Calu3 (cell line): ENCODE measurements around the gene FIBP. TPM values are rescaled to one million over a fixed set of nuclear protein-coding genes. Genes with fewer than 3 reads are reported as not detected.

ENCODE experiments used
- BruUV-seq: library from RNA; stranded (reverse); fragments of 400-500 nt; replicated peaks from 2 replicates; lab custom pipeline; 2021; lab: Mats Ljungman, UMichigan
- CTCF ChIA-PET: fragments of 300-600 bp; sonication (Branson Sonifier 250); formaldehyde crosslinking; loops from one replicate; lab custom pipeline; 2022; ENCODE audit warnings: antibody characterized with exemption; lab: Charles Lee
- DNase-seq: peaks from one replicate; pipeline ENCODE4 v3.0.0; 2022
- H3K27ac Mint-ChIP-seq: one replicate; pipeline ENCODE4 v1.8.0; 2022; ENCODE audit warnings: mixed read lengths; ENCODE audit not compliant: unreplicated experiment
- H3K27me3 Mint-ChIP-seq: one replicate; pipeline ENCODE4 v1.8.0; 2022; ENCODE audit warnings: mixed read lengths; ENCODE audit not compliant: unreplicated experiment
- H3K36me3 Mint-ChIP-seq: one replicate; pipeline ENCODE4 v1.8.0; 2022; ENCODE audit warnings: mild to moderate bottlenecking, moderate library complexity, mixed read lengths; ENCODE audit not compliant: insufficient read depth, unreplicated experiment
- H3K4me1 Mint-ChIP-seq: one replicate; pipeline ENCODE4 v1.8.0; 2022; ENCODE audit warnings: mild to moderate bottlenecking, low read depth, mixed read lengths; ENCODE audit not compliant: unreplicated experiment
- H3K4me3 Mint-ChIP-seq: one replicate; pipeline ENCODE4 v1.8.0; 2022; ENCODE audit warnings: mild to moderate bottlenecking, low read depth, moderate library complexity, mixed read lengths; ENCODE audit not compliant: unreplicated experiment
- H3K9me3 Mint-ChIP-seq: one replicate; pipeline ENCODE4 v1.8.0; 2022; ENCODE audit warnings: low read depth, mixed read lengths; ENCODE audit not compliant: unreplicated experiment
- intact Hi-C: fragments of 100-400 bp; cut with micrococcal nuclease; formaldehyde crosslinking; loops from one replicate; pipeline ENCODE4 v1.10.0; 2022; ENCODE audit not compliant: unreplicated experiment
- total RNA-seq: library from RNA; stranded (reverse); gene quantifications from 2 replicates; pipeline ENCODE4 v1.2.3, GENCODE V29; 2022
- TF ChIP-seq, protein P1 (sequence below): fragments of 200-600 bp; IDR thresholded peaks from one replicate; pipeline ENCODE4 v1.8.0; 2022; ENCODE audit warnings: antibody characterized with exemption; ENCODE audit not compliant: unreplicated experiment

Gene FIBP
- total RNA-seq, 1 experiment from 2014 or later, result 75.8 TPM

DNA sequence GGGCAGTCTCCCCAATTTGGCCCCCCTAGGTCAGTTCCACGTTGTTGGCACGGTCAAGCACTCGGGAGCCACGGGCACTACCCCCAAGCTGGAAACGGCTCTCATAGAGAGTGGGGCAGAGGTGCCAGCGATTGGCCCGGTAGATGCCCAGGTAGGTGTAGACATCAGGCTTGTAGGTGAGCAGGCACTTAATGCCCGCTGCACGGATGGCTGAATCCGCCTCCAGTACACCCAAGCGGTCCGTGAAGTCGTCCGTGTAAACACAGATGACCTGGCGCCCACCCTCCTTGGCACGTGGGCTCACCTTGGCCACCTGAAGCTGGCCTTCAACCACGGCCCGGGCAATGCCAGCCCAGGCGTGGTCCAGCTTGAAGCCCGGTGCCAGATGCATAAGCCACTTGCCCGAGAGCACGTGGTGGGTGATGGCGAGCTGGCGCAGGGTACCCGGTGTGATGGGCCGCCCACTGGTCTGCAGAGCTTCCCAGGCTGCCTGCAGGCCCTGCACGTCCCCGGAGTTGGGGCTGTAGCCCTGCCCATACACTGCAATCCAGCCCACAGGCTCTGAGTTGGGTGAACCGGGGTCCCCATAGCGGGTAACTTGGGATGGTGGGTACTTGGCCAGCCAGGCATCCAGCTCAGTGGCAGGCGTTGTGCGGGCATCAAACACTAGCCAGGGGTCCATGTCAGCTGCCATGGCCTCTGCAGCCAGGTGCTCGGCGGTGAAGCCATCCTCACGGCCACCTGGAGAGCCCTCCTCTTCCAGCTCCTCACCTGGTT lies 29.4 kb upstream of the FIBP start:
- H3K27me3 Mint-ChIP-seq, result no peaks in the 10 kb centered on the region
- CTCF ChIA-PET, result no interaction called here
- peaks cover 72% of the 10 kb centered on the region for H3K36me3 Mint-ChIP-seq
- DNase-seq, result no peak
- TF ChIP-seq, protein P1, sequence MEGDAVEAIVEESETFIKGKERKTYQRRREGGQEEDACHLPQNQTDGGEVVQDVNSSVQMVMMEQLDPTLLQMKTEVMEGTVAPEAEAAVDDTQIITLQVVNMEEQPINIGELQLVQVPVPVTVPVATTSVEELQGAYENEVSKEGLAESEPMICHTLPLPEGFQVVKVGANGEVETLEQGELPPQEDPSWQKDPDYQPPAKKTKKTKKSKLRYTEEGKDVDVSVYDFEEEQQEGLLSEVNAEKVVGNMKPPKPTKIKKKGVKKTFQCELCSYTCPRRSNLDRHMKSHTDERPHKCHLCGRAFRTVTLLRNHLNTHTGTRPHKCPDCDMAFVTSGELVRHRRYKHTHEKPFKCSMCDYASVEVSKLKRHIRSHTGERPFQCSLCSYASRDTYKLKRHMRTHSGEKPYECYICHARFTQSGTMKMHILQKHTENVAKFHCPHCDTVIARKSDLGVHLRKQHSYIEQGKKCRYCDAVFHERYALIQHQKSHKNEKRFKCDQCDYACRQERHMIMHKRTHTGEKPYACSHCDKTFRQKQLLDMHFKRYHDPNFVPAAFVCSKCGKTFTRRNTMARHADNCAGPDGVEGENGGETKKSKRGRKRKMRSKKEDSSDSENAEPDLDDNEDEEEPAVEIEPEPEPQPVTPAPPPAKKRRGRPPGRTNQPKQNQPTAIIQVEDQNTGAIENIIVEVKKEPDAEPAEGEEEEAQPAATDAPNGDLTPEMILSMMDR, result no peak
- BruUV-seq, result TSS peak; percentile 73
- H3K9me3 Mint-ChIP-seq, result no peaks in the 10 kb centered on the region
- intact Hi-C loops, result no loop called here
- peaks cover 44% of the 10 kb centered on the region for H3K4me1 Mint-ChIP-seq
- H3K27ac Mint-ChIP-seq, result peak overlapping the region; percentile 99
- peak overlapping the region; percentile 94 for H3K4me3 Mint-ChIP-seq

DNA sequence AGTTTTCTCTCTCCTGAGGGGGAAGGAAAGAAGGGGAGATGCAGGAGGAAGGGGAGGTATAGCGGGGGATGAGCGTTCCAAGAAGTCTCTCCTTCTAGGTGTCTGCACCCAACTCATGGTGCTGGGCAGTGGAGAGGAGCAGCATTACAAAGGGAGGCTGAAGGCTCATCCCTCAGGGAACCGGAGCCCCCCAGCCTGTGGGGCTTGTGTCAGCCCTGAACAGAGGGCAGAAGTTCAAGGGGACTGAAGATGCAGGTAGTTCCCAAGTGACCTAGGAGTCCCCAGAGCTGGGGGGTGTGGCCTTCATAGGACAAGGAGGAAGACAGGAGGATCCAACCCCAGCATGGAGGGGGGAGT lies 28.8 kb upstream of the FIBP start:
- Mint-ChIP-seq H3K27me3 (no peaks in the 10 kb centered on the region), H3K9me3 (no peaks in the 10 kb centered on the region), H3K27ac (peak overlapping the region; percentile 99), H3K36me3 (peaks cover 67% of the 10 kb centered on the region), H3K4me1 (peaks cover 49% of the 10 kb centered on the region), H3K4me3 (peak overlapping the region; percentile 94)
- TF ChIP-seq, protein P1, result no peak
- no peak for DNase-seq
- intact Hi-C loops, result no loop called here
- CTCF ChIA-PET, result no interaction called here
- no TSS peak for BruUV-seq

DNA sequence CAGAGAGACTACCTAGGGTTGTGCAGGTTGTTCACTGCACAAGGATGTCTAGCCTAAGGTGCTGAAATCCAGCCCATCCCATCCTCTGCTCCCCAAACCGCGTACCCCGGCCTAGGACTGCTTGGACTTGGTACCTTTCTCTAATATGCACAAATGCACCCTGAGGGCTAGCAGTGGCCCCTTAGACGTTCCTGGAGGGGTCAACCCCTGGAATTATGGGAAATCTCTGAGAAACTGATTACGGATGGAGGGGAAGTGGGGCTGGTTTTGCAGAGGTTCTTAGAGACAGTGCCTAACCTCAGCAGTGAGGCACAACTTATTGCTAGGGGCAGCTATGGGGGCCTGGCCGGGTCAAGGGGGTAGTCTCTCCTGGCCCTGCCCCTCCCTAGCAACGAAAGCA lies 28.1 kb upstream of the FIBP start:
- Mint-ChIP-seq H3K27ac (peak overlapping the region; percentile 99), H3K36me3 (peaks cover 67% of the 10 kb centered on the region), H3K4me1 (peaks cover 56% of the 10 kb centered on the region), H3K27me3 (no peaks in the 10 kb centered on the region), H3K4me3 (peak overlapping the region; percentile 94), H3K9me3 (no peaks in the 10 kb centered on the region)
- CTCF ChIA-PET, result interaction anchor here (0.5 to 1.4 kb wide), 4 partner anchors 11 to 1191 kb away, joined by 3 to 16 read pairs (median 5); partner anchors contain the start of gene FIBP
- BruUV-seq, result no TSS peak
- DNase-seq, result no peak
- TF ChIP-seq, protein P1, result no peak
- intact Hi-C loops, result no loop called here

DNA sequence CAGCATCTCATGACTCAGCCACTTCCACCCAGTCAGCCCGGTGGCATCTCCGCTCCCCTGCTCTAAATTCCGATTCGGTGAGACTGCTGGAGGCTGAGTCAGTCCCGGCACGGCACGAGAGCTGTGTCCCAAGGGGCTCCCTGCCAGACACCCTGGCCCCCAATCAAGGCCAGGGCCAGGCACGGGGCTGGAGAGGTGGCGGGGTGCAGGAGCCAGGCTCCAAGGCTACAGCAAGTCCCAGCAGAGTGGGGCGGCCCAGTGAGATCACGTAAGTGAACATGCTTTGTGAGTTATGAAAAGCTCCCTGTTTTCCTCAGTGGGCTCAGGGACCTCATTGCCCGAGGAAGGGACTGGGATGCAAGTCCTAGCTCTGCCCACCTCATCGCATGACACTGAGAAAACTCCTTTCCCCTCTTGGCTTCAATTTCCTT lies 27.6 kb upstream of the FIBP start:
- peak overlapping the region; percentile 94 for H3K4me3 Mint-ChIP-seq
- CTCF ChIA-PET, result interaction anchor here (0.5 to 1.4 kb wide), 7 partner anchors 10 to 1190 kb away, joined by 3 to 16 read pairs (median 5); partner anchors contain the start of genes FIBP, FOSL1 and MUS81
- no peaks in the 10 kb centered on the region for H3K9me3 Mint-ChIP-seq
- intact Hi-C loops, result no loop called here
- no peaks in the 10 kb centered on the region for H3K27me3 Mint-ChIP-seq
- H3K27ac Mint-ChIP-seq, result peak overlapping the region; percentile 99
- H3K4me1 Mint-ChIP-seq, result peaks cover 58% of the 10 kb centered on the region
- BruUV-seq, result no TSS peak
- DNase-seq, result peak; percentile 90
- TF ChIP-seq, protein P1, result no peak
- H3K36me3 Mint-ChIP-seq, result peaks cover 63% of the 10 kb centered on the region
